K562 (cell line): ENCODE data around the gene COMMD1. TPM values are rescaled to one million over a fixed set of nuclear protein-coding genes. Genes with fewer than 3 reads are reported as not detected.

ENCODE experiments used
- ATF7 ChIP-seq: fragments of 450-650 bp; IDR thresholded peaks from 2 replicates; pipeline ENCODE4 v1.7.1; 2014; ENCODE audit warnings: mild to moderate bottlenecking, moderate library complexity
- DNMT1 ChIP-seq: fragments of 450-650 bp; IDR thresholded peaks from 2 replicates; pipeline ENCODE4 v1.6.1; 2016; ENCODE audit warnings: antibody characterized with exemption, mild to moderate bottlenecking
- DPF2 ChIP-seq: fragments of 450-650 bp; IDR thresholded peaks from 2 replicates; pipeline ENCODE4 v1.6.1; 2016
- ESRRA ChIP-seq: fragments of 450-650 bp; IDR thresholded peaks from 2 replicates; pipeline ENCODE4 v1.6.1; 2014; ENCODE audit warnings: low read depth, mild to moderate bottlenecking, moderate library complexity, borderline replicate concordance
- FIP1L1 ChIP-seq: fragments of 200-400 bp; formaldehyde crosslinking; IDR thresholded peaks from 2 replicates; pipeline ENCODE4 v1.6.1; 2018; ENCODE audit warnings: mild to moderate bottlenecking, low read depth, low read length; ENCODE audit not compliant: poor library complexity, severe bottlenecking
- KDM5B ChIP-seq: fragments of 200-600 bp; sonication (generic); IDR thresholded peaks from 2 replicates; pipeline ENCODE4 v1.6.1; 2012; ENCODE audit warnings: low read depth, mild to moderate bottlenecking, moderate library complexity, low read length, control low read depth, inconsistent platforms; ENCODE audit not compliant: insufficient replicate concordance
- MNT ChIP-seq, 2 experiments: fragments of 450-650 bp; conservative IDR thresholded peaks; 2 replicates each; pipeline ENCODE4 v1.6.1; 2017; ENCODE audit warnings: mild to moderate bottlenecking in 2 of 2, moderate library complexity in 2 of 2
- NR2C1 ChIP-seq, 2 experiments: fragments of 450-650 bp; IDR thresholded peaks; 2 replicates each; pipeline ENCODE4 v1.6.1; 2017; ENCODE audit warnings: mild to moderate bottlenecking in 2 of 2, antibody characterized with exemption in 1 of 2, inconsistent platforms in 1 of 2, missing compliant biosample characterization in 1 of 2, missing genetic modification characterization in 1 of 2
- TAF7 ChIP-seq: fragments of 450-650 bp; IDR thresholded peaks from 2 replicates; pipeline ENCODE4 v1.6.1; 2016; ENCODE audit warnings: missing genetic modification characterization, missing compliant biosample characterization
- TFAP4 ChIP-seq: sonication (generic); formaldehyde crosslinking; IDR thresholded peaks from 2 replicates; pipeline ENCODE4 v1.8.0; 2022; ENCODE audit warnings: missing genetic modification reagents, mild to moderate bottlenecking, moderate library complexity, borderline replicate concordance
- ZBTB33 ChIP-seq: sonication (generic); formaldehyde crosslinking; IDR thresholded peaks from 2 replicates; pipeline ENCODE4 v1.8.1; 2023; ENCODE audit warnings: mild to moderate bottlenecking, missing genetic modification reagents
- ZNF318 ChIP-seq, 2 experiments: fragments of 450-650 bp; IDR thresholded peaks; 2 replicates each; pipeline ENCODE4 v1.6.1; 2016; ENCODE audit warnings: mild to moderate bottlenecking in 2 of 2, borderline replicate concordance in 1 of 2, low read depth in 1 of 2, moderate library complexity in 1 of 2
- polyA plus RNA-seq, 8 experiments: library from polyadenylated mRNA; depleted of rRNA in 4 of 8; stranded (reverse) in 5 of 8; unstranded in 3 of 8; fragments of >200 nt; fragmentation: Nextera tagmentation in 2 of 8; fragmentation: Illumina TruSeq in 1 of 8; extraction: Ambion mirVana in 2 of 8; extraction: Trizol in 1 of 8; gene quantifications; 2 replicates each; pipeline versions ENCODE4 v1.2.1 to v1.2.3, GENCODE V29; 2011 to 2014; ENCODE audit warnings: inconsistent platforms in 1 of 8, missing spikeins in 1 of 8
- total RNA-seq, 7 experiments: library from RNA; depleted of rRNA in 6 of 7; stranded (reverse); fragments of >200 nt in 6 of 7; fragmentation: Illumina TruSeq in 2 of 7; extraction: Trizol in 2 of 7; gene quantifications; 2 replicates each; pipeline versions ENCODE4 v1.2.1 to v1.2.3, GENCODE V29; 2011 to 2021; ENCODE audit warnings: low replicate concordance in 1 of 7

COMMD1 gene
- total and polyA plus RNA-seq, 9 of the 15 experiments (the other 6 are each of a cell fraction or from before 2014, with no cell fraction given): 14.4 to 77.0 (median 21.4) TPM

GRCh38 chr2:61905372-61906185, at the start of gene COMMD1 (continued):
- no peak for TF ChIP-seq ZNF318 (IDR thresholded peaks at IDR 0.05; ENCODE audit: borderline replicate concordance in 1 of 2, low read depth in 1 of 2)
- TF ChIP-seq ESRRA: peak; percentile 55; the same call in 1 of the 2 replicates
- TF ChIP-seq MNT (conservative IDR thresholded peaks at IDR 0.05): peak; percentile 57 to 83
- peak; percentile 57; the same call in 1 of the 2 replicates for TF ChIP-seq DPF2
- TF ChIP-seq ATF7: peak; percentile 38; the same call in 1 of the 2 replicates
- peak; percentile 85 for TF ChIP-seq TAF7 (tag)
- no peak for TF ChIP-seq NR2C1 (IDR thresholded peaks at IDR 0.05)
- TF ChIP-seq NR2C1 (tag; IDR thresholded peaks at IDR 0.05): peak; percentile 37; the same call in 1 of the 2 replicates
- no peak for TF ChIP-seq FIP1L1
- peak; percentile 77 for TF ChIP-seq KDM5B
- peak; percentile 100 for TF ChIP-seq TFAP4 (CRISPR knock-in tag)
- TF ChIP-seq ZBTB33: peak; percentile 33; the same call in 1 of the 2 replicates
- TF ChIP-seq DNMT1: no peak
